ENCODE results near the gene ANAPC10.

The ANAPC10 gene

GRCh38 chr4:145097331-145097820 lies 620 bp downstream of the ANAPC10 start:
- TF ChIP-seq PPARA (CRISPR knock-in tag; IDR thresholded peaks at IDR 0.05; ENCODE audit: borderline replicate concordance) (no peak), TSHZ2 (CRISPR knock-in tag; IDR thresholded peaks at IDR 0.05) (no peak), TOX (CRISPR knock-in tag; IDR thresholded peaks at IDR 0.05; ENCODE audit: borderline replicate concordance) (no peak), ISL1 (CRISPR knock-in tag; IDR thresholded peaks at IDR 0.05) (no peak), SNAI2 (CRISPR knock-in tag; IDR thresholded peaks at IDR 0.05) (no peak), PATZ1 (CRISPR knock-in tag; IDR thresholded peaks at IDR 0.05; ENCODE audit: borderline replicate concordance) (no peak), ARNTL (CRISPR knock-in tag; IDR thresholded peaks at IDR 0.05; ENCODE audit: borderline replicate concordance, low read depth) (no peak), CSRNP3 (CRISPR knock-in tag; IDR thresholded peaks at IDR 0.05) (no peak), BACH2 (CRISPR knock-in tag; IDR thresholded peaks at IDR 0.05; ENCODE audit: borderline replicate concordance) (no peak), ZFP3 (CRISPR knock-in tag; IDR thresholded peaks at IDR 0.05) (no peak)
- ATAC-seq, result no peak

GRCh38 chr4:145093638-145094037 lies 4.4 kb downstream of the ANAPC10 start:
- no peak for ATAC-seq
- TF ChIP-seq BACH2 (CRISPR knock-in tag; IDR thresholded peaks at IDR 0.05; ENCODE audit: borderline replicate concordance) (no peak), PATZ1 (CRISPR knock-in tag; IDR thresholded peaks at IDR 0.05; ENCODE audit: borderline replicate concordance) (no peak), SNAI2 (CRISPR knock-in tag; IDR thresholded peaks at IDR 0.05) (no peak), ZFP3 (CRISPR knock-in tag; IDR thresholded peaks at IDR 0.05) (no peak), ESRRG (CRISPR knock-in tag; IDR thresholded peaks at IDR 0.05) (no peak), CSDC2 (CRISPR knock-in tag; IDR thresholded peaks at IDR 0.05) (no peak), POU6F1 (CRISPR knock-in tag; IDR thresholded peaks at IDR 0.05; ENCODE audit: borderline replicate concordance, low read depth) (no peak), GLIS3 (CRISPR knock-in tag; IDR thresholded peaks at IDR 0.05) (no peak), ZC3H10 (CRISPR knock-in tag; IDR thresholded peaks at IDR 0.05) (no peak), ISL1 (CRISPR knock-in tag; IDR thresholded peaks at IDR 0.05) (no peak), ZNF565 (CRISPR knock-in tag; conservative IDR thresholded peaks at IDR 0.05; ENCODE audit: low read depth) (no peak), TSHZ2 (CRISPR knock-in tag; IDR thresholded peaks at IDR 0.05) (no peak), PPARA (CRISPR knock-in tag; IDR thresholded peaks at IDR 0.05; ENCODE audit: borderline replicate concordance) (no peak), ARNTL (CRISPR knock-in tag; IDR thresholded peaks at IDR 0.05; ENCODE audit: borderline replicate concordance, low read depth) (no peak)
